GM18498 (cell line): ENCODE results near the gene ABCA2.
"Not testable (repeated sequence)": the region's sequence is repeated elsewhere in the genome, so short reads cannot be mapped to it uniquely, and the experiment has no call there.

Source experiments
- ATAC-seq: cut with Tn5 transposase; IDR thresholded peaks from one replicate; pipeline ENCODE4 v1.9.1; 2021; ENCODE audit warnings: mild to moderate bottlenecking, moderate library complexity; ENCODE audit not compliant: unreplicated experiment

ABCA2 gene

GRCh38 chr9:137063311-137064026 lies 35.4 kb upstream of the ABCA2 start:
- ATAC-seq = no peak

GRCh38 chr9:137062798-137063197 lies 34.8 kb upstream of the ABCA2 start:
- ATAC-seq = not testable (repeated sequence)

DNA sequence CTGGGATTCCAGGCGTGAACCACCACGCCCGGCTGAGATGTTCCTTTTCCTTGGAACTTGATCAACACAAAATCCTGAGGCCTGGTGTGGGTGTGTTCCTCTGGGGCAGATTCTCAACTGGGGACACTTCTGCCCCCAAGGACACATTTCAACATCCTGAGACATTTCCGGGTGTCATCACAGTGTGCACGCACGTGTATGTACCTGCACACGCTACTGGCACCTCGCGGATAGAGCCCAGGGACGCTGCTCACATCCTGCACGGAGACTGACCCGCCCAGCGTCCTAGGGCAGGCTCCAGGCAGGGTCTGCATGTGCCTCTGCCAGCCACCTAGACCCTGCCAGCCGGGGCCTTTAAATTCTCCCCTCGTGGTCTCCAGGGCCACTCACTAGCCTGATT lies 34.3 kb upstream of the ABCA2 start:
- no peak for ATAC-seq

GRCh38 chr9:137058521-137059234 lies 30.6 kb upstream of the ABCA2 start:
- ATAC-seq = no peak

- no peak for ATAC-seq
Observed at GRCh38 chr9:137057545-137057944, 29.5 kb upstream of the ABCA2 start.

DNA sequence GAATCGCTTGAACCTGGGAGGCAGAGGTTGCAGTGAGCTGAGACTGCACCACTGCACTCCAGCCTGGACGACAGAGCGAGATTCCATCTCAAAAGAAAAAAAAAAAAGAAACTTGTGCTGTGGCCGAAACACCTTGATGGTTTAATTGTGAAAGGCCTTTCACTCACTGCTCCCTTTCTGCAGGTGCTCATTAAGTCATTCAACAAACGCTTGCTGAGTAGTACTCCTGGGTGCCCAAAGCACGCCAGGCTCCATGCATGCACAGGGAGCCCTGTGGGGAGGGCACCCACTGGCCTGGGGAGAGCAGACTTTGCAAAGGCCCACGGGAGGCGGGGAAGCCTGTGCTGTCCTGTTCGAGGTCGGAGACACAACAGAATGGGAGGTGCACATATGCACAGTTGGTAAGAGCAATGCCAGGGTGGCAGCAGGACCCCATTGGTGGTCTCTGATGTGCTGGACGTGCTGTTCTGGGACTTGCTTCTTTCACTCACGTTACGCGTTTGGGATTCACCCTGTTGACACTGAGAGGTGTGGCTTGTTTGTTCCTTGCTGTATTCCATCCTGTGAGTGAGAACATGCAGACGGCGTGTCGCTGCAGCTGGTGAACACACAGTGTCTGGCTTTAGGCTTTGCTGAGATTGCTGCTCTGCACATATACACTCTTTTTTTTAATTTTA lies 28.8 kb upstream of the ABCA2 start:
- ATAC-seq = no peak

DNA sequence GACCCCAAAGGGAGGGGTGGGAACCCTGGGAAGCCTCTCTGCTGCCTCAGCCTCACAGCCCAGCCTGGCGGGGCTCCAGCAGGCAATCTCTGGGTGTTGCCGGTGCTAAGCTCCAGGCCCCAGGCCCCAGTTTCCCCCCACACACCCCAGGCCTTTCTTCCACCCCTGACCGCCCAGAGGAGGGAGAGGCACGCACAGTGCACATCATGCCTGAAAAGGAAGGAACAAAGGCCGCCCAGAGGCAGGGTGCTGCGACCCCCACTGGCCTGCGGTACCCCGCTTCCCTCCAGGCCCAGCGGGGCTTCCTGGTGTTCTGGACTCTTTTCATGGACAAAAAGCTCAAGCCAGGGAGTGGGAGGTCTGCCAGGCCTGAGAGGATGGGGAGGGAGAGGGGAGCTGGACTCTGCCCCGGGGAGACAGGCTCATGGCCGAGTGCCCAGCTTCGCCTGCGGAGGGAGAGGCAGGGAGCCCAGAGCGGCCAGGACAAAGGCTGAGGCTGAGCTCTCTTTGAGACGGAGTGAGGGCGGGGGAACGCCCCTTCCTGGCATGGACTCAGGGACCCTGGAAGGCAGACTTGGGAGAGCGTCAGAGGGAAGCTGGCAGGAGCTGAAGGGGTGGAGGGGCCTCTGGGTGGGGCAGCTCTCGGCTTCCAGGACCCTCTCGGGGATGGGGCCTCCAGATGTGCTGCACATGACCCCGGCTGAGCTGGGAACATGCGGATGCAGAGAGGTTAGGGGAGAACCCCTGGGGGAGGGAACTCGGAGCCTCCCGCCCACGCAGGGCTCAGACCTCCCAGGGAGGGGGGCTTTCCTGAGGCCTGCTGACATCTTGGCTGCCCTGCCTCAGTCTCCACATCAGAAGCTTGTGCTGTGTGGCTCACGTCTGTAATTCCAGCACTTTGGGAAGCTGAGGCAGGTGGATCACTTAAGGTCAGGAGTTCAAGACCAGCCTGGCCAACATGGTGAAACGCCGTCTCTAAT lies 27.6 kb upstream of the ABCA2 start:
- ATAC-seq = no peak

- no peak for ATAC-seq
Observed at GRCh38 chr9:137054932-137055384, 26.9 kb upstream of the ABCA2 start.

DNA sequence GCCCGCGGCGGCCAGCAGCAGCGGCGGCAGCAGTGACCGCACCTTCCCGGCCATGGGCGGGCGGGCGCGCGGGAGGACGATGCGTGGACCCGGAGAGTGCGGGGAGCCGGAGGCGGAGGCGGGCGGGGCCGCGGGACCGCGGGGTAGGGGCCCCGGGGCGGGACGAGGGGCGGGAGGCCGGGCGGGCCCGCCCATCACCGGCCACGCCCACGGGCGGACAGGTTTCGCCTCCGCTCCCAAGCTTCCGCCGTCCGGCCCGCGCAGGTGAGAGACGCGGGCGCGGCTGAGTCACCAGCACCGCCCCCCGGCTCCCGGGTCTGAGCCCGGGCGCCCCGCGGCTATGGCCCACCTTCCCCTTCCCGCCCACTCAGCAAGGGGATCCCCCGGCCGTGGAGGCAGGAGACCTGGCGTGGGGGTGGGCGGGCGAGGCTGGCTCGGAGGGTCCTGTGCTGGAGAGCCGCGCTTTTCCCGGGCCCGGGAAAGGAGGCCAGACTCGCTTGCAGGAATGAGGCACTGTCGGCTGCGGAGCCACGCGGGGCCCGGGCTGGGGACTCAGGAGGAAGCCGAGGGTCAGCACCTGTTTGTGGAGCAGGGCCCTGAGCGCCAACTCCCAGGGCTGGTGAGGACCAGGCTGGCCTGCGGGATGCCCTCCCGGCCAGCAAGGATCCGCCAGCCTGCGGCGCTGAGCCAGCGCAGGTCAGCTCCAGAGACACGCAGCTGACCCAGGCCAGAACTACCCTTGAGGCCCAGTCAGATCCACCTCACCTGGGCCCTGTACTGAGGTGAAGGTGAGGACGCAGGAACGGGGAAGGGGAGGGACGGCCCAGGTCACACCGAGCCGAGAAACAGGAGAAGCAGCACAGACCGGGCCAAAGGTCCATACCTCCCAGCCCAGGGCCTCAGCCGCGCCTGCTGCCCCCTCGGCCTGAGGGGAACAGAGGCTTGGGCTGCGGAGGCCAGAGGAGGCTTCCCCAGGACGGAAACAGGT lies 26.2 kb upstream of the ABCA2 start, which contains the start of gene ENTPD2:
TSS of gene ENTPD2 (minus strand) at position 118 of the 988 bp plus-strand sequence. CDS start at position 54, 64 bp downstream.
- no peak for ATAC-seq

- no peak for ATAC-seq
Observed at GRCh38 chr9:137052998-137053943, 25.2 kb upstream of the ABCA2 start.

DNA sequence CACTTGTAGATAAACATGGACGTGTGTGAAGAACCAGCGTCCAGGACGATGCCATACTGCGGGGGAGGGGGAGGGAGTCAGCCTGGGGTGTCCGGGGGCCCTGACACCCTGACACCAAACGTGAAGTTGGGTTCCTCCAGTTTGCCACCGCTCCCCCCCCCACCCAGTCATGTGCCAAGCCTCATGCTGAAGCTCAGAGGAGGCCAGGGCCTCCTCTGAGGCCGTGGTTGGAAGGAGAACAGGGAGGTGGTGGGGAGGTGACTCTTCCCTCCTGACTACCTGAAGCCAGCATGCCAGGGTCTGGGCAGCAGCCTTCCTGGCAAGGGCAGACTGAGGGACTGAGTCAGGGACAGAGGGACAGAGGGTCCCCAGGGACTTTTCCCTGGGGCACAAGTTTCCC lies 24.3 kb upstream of the ABCA2 start:
- no peak for ATAC-seq

DNA sequence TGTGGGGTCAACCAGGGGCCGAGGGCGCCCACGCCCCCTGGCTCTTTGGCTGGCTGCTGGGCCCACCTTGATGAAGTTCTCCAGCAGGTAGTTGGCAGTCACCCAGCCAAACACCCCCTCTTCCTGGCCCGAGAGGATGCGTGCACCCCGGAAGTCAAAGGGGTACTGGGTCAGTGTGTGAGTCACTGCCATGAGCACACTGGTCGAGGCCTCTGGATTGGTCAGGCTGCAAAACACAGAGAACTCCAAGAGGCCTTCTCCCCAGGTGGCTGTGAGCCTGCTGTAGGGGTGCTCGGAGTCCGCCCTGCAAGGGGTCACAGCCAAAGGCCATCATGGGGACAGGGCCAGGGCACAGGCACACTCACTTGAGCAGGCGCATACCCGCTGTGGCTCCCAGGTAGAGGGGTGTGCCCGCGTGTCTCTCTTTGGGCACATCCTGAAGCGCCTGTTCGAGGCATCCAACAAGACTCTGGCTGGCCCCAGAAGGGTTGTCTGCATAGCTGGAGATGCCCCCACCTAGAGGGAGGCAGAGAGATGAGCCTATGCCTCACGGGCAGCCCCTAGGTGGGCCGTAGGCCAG lies 23.2 kb upstream of the ABCA2 start:
- no peak for ATAC-seq

DNA sequence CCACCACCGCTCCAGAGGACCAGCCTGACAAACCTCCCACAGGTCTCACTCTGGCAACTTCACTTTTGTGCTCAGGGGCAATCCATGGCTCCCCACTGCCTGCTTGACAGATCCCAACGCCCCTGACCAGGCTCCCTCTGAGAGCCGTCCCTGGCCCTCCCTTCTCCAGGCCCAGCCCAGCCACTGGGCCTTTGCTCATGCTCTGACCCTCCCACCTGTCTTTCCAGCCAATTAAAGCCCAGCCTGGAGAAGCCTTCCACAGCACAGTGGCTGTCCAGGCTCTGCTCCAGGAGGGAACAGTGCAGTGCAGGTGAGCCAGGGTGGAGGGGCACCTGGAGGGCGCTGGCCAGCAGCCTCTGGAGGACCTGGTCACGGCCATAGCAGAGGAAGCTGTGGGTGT lies 22.5 kb upstream of the ABCA2 start:
- no peak for ATAC-seq

DNA sequence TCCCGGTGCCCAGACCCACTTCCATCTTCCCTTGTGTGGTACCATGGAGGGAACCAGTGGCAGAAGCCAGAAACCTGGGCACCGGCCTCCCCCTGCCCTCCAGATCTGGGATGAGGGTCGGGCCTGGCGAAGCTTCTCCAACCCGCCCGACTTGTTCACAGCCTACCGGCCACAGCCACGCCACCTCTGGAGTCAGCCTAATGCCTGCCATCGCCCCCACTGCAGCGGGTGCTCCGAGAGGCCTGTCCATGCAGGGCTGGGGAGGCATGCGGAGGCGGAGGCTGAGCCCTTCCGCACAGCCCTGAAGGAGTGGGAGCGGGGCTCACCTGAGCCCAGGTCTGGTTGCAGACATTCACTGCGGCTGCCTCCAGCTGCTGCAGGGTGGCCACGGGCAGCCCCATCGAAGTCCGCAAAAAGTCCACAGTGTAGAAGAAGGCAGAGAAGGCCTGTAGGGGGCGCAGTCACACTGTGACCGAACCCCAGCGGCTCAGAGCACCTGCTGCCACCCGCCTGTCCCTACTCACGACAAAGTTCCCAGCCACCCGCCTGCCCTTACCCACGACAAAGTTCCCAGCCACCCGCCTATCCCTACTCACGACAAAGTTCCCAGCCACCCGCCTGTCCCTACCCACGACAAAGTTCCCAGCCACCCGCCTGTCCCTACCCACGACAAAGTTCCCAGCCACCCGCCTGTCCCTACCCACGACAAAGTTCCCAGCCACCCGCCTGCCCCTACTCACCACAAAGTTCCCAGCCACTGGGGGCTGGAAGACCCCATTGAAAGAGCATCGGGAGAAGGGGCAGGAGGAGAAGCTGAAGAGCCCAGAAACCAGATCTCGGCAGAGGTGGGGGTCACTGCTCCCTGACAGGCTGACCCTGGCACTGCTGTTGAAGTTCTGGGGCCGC lies 21.8 kb upstream of the ABCA2 start:
- no peak for ATAC-seq

DNA sequence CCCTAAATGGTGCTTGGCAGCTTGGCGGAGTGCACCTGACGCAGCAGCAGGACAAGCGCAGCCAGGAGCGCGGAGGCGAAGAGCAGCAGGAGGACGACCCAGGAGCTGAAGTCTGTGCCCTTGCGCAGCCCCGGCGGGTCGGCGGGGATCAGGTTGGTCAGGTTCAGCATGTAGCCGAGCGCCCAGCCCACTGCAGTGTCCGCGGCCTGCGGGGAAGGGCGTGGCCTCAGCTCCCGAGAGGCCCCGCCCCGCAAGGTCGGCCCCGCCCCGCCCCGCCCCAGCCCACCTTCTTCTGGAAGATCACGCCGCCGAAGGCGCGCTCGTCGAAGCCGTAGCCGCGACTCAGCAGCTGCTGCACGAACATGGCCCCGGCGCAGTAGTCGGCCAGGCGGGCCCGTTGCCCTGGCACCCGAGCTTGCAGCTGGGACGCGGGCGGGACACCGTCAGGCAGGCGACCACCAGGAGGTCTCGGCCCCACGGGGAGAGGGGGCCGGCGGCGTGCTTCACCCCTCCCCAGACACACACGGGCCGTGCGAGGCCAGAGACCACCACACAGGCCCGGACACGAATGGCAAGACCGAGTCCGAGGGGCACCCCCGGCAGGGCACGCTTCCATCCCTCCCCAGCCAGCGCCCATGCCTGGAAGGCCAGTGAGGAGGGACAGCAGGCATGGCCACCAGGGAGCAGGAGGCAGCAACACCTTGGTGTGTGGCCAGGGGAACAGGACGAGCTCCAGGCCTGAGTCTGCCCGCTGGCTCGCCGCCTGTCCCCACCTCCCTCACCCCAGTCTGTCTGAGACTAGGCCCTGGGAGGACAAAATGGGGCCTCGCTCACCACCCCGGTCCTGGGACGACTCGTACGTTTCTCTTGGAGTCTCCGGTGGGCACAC lies 20.9 kb upstream of the ABCA2 start:
- ATAC-seq = no peak
